GM10266 (cell line): ENCODE data around the gene ZNF33A.

Source experiments
- DNase-seq: peaks from one replicate; pipeline ENCODE4 v3.0.0; 2012; ENCODE audit errors: extremely low spot score
- CTCF ChIP-seq: IDR thresholded peaks from 2 replicates; pipeline ENCODE4 v1.5.1; 2012; ENCODE audit warnings: mild to moderate bottlenecking, low read depth; ENCODE audit not compliant: control insufficient read depth, insufficient read depth; ENCODE audit errors: missing control alignments

ZNF33A gene

GRCh38 chr10:38010119-38010903, at the start of gene ZNF33A:
TSS of gene ZNF33A (plus strand) at chr10:38010675. CDS start at chr10:38012342, 1,667 bp downstream.
- no peak for TF ChIP-seq CTCF

DNA sequence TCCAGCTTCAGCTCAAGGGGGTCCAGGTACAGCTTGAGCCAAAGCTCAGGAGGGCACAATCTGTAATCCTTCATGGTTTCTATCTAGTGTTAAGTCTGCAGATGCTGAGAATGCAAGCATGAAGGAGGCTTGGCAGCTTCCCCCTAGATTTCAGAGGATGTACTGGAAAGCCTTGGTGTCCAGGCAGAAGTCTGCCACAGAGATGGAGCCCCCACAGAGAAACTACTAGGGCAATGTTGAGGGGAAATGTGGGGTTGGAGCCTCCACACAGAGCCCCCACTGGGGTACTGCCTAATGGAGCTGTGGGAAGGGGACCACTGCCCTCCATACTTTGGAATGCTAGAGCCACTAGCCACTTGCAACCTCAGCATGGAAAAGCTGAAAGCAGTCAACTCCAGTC, 45.5 kb upstream of the ZNF33A start:
- TF ChIP-seq CTCF, result no peak

More at GRCh38 chr10:38010119-38010903, at the start of gene ZNF33A:
- DNase-seq, result peak; percentile 82

GRCh38 chr10:37972396-37972795, 38.1 kb upstream of the ZNF33A start:
- TF ChIP-seq CTCF, result no peak
- no peak for DNase-seq

More for the DNA sequence above, 45.5 kb upstream of the ZNF33A start:
- no peak for DNase-seq

DNA sequence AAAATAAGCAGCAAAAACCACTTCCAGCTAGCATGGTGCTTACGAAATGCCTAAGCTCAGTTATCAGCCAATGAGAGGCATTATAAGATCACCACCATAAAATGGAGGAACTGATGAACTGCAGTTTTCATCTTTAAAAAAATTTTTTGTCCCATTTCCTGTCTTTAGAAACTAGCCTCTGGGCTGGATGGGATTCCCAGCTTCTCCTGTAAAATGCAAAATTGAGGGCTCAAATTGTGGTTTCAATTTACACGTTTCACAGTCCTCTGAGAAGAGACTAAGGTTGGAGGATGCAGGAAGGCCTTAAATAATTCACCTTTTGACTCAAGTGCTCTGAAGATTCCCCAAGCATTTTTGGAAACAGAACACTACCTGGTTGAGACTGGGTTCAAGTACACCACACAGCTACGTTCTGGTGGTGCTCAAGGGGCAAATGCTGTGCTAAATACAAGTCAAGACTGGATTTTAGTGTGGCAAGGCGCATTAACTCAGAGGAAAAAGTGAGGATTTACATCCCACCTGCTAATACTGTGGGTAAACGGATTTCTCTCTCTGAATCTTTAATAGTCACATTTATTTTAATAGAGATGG, 35.0 kb upstream of the ZNF33A start:
- DNase-seq, result no peak
- TF ChIP-seq CTCF, result no peak

DNA sequence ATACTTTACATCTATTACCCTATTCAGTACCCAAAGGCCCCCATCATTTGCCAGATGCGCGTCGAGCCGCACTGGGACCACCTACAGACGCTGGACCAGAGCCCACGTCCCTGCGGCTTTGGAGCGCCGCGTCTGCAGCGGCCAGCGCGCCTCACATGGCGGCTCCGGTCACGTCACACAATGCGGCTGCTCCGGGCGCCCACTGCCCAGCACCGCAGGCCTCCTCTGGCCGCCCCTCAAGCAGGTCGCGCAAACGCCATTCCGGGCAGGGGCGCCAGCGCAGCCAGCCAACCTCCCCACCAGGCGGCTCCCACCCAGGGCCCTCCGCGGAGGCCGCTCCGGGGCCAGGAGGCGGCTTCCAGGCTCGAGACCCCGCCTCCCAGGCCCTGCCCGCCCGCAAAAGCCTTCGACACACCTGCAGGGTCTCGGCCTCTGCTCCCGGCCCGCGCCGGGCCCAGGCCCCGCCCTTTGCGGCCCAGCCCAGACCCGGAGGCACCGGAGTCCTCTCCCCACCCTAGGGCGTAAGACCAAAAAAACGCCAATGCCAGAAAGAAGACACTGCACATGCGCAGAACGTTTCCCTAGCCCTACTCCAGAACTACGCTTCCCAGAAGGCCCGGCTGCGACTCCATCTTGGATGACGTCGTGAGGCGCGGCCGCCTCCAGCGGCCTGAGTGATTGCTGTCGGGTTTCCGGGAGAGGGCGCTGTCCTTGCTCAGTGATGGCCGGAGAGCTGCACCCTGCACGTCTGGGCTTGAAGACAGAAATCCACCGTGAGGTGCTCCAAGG, 34.2 kb upstream of the ZNF33A start, which contains the start of gene ZNF25:
Gene ZNF25, minus strand, starts transcription at position 557 of the 789 bp plus-strand sequence. CDS start 4,925 bp downstream, outside the sequence.
- peak; percentile 87 for TF ChIP-seq CTCF
- peak; percentile 96 for DNase-seq

DNA sequence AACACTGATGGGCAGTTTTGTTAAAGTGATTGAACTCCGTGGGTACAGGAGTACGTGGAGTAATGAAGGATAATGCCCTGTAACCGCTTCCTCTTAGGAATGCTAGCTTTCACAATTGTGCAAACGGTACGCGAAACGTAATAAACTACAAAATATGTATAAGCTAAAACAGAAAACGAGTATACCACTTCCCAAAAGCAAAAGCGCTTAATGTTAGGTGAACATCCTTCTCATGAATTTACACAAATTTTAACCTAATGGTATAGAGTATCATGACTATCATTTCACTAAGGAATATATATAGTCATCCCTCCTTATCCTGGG, 33.6 kb upstream of the ZNF33A start:
- DNase-seq, result no peak
- no peak for TF ChIP-seq CTCF
